OCI-LY7 (cell line): ENCODE measurements around the gene ZFAND2B. TPM values are rescaled to one million over a fixed set of nuclear protein-coding genes. Genes with fewer than 3 reads are reported as not detected.

Source experiments
- BruUV-seq: library from RNA; stranded (reverse); fragments of 400-500 nt; replicated peaks from 2 replicates; lab custom pipeline; 2021; lab: Mats Ljungman, UMichigan
- CTCF ChIA-PET: fragments of 300-600 bp; sonication (Branson Sonifier 250); formaldehyde crosslinking; loops from one replicate; lab custom pipeline; 2022; ENCODE audit warnings: antibody characterized with exemption; ENCODE audit not compliant: unreplicated experiment; lab: Charles Lee
- POLR2A ChIA-PET: fragments of 300-600 bp; sonication (Branson Sonifier 250); formaldehyde crosslinking; loops from one replicate; lab custom pipeline; 2022; ENCODE audit warnings: antibody characterized with exemption; lab: Charles Lee
- DNase-seq: peaks from one replicate; pipeline ENCODE4 v3.0.0-alpha.2; 2015; ENCODE audit warnings: low spot score
- H2AFZ ChIP-seq: fragments of 200-600 bp; sonication (generic), shearing (Covaris generic); 2 replicates; pipeline ENCODE4 v1.6.1; 2014; ENCODE audit warnings: mild to moderate bottlenecking, antibody characterized with exemption, low read length, moderate library complexity
- H3K27ac ChIP-seq: fragments of 200-600 bp; sonication (generic); 2 replicates; pipeline ENCODE4 v1.5.1; 2014; ENCODE audit warnings: mixed run types, low read depth, mild to moderate bottlenecking, moderate library complexity, low read length, inconsistent platforms; ENCODE audit not compliant: poor library complexity, severe bottlenecking
- H3K36me3 ChIP-seq: fragments of 200-600 bp; sonication (generic); 2 replicates; pipeline ENCODE4 v1.6.1; 2014; ENCODE audit warnings: mild to moderate bottlenecking, antibody characterized with exemption, low read length, moderate library complexity, mixed read lengths; ENCODE audit not compliant: insufficient read depth
- H3K4me1 ChIP-seq: fragments of 200-600 bp; sonication (generic); 2 replicates; pipeline ENCODE4 v1.5.1; 2014; ENCODE audit warnings: mild to moderate bottlenecking, low read length; ENCODE audit not compliant: insufficient read depth, poor library complexity, severe bottlenecking
- H3K4me2 ChIP-seq: fragments of 200-600 bp; sonication (generic); 2 replicates; pipeline ENCODE4 v1.6.1; 2014; ENCODE audit warnings: mild to moderate bottlenecking, low read length
- H3K4me3 ChIP-seq: fragments of 200-600 bp; sonication (generic); 2 replicates; pipeline ENCODE4 v1.5.1; 2014; ENCODE audit warnings: mild to moderate bottlenecking, low read depth, low read length; ENCODE audit not compliant: poor library complexity, severe bottlenecking
- H3K79me2 ChIP-seq: fragments of 200-600 bp; sonication (generic); 2 replicates; pipeline ENCODE4 v1.6.1; 2016; ENCODE audit warnings: low read depth, mild to moderate bottlenecking, low read length, moderate library complexity, mixed read lengths; ENCODE audit not compliant: insufficient read depth
- H3K9me2 ChIP-seq: fragments of 200-600 bp; sonication (generic); 2 replicates; pipeline ENCODE4 v1.6.1; 2016; ENCODE audit warnings: mild to moderate bottlenecking, low read length, mixed read lengths; ENCODE audit not compliant: insufficient read depth
- H3K9me3 ChIP-seq: fragments of 200-600 bp; sonication (generic); 2 replicates; pipeline ENCODE4 v1.6.1; 2014; ENCODE audit warnings: mild to moderate bottlenecking, mixed run types, low read length, mixed read lengths
- H4K20me1 ChIP-seq: fragments of 200-600 bp; sonication (generic); 2 replicates; pipeline ENCODE4 v1.6.1; 2014; ENCODE audit warnings: mild to moderate bottlenecking, antibody characterized with exemption, low read length, moderate library complexity, mixed read lengths; ENCODE audit not compliant: insufficient read depth
- EZH2phosphoT487 ChIP-seq: fragments of 200-600 bp; sonication (generic); IDR thresholded peaks from 2 replicates; pipeline ENCODE4 v1.6.1; 2018; ENCODE audit warnings: low read depth, borderline replicate concordance, mild to moderate bottlenecking, mixed run types, antibody characterized with exemption, low read length, moderate library complexity, mixed read lengths
- intact Hi-C: fragments of 100-400 bp; cut with micrococcal nuclease; formaldehyde crosslinking; loops from one replicate; pipeline ENCODE4 v1.10.0; 2022; ENCODE audit not compliant: unreplicated experiment
- total RNA-seq, 2 experiments: library from RNA; depleted of rRNA in 1 of 2; stranded (reverse); fragments of >200 nt in 1 of 2; shearing (Covaris generic) in 1 of 2; gene quantifications; 2 replicates each; pipeline ENCODE4 v1.2.3, GENCODE V29; 2014 to 2022
- TF ChIP-seq, protein P1 (sequence below): fragments of 200-600 bp; sonication (generic); conservative IDR thresholded peaks from 2 replicates; pipeline ENCODE4 v1.5.1; 2014; ENCODE audit warnings: mild to moderate bottlenecking, antibody characterized with exemption, low read length, moderate library complexity, mixed read lengths

The ZFAND2B gene
- total RNA-seq, 2 experiments from 2014 or later, result 35.9 to 51.6 TPM

DNA sequence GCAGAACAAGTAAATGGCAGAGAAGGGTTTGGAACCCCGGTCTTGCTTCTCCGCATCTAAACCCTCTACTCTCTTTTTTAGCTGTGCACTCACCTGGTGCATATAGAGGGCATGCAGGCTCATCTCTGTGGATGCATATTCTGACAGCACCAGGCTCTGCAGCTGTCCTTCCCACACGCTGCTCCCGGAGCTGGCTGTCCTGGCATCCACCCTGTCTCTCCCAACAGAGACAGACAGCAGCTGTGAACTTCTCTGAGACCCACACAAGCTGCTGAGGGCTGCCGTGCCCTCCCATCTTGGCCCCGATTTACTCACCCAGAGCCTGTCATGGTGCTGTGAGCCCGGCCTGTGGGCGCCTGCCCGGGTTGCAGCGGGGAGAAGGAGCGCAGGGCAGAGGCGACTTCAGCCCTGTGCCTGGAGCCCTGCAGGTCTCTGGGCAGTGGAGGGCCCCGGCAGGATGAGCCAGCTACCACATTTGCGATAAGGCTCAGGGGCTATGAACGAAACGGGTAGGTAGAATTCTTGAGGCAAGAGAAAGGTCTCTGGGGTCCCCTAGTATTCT is 15.5 kb downstream of the ZFAND2B start:
- Histone ChIP-seq H3K4me1 (peaks cover 10% of the 10 kb centered on the region), H3K9me3 (no peaks in the 10 kb centered on the region), H3K79me2 (no peaks in the 10 kb centered on the region), H3K9me2 (no peaks in the 10 kb centered on the region), H3K4me2 (no peak overlapping the region), H4K20me1 (no peaks in the 10 kb centered on the region), H3K36me3 (peaks cover 60% of the 10 kb centered on the region), H3K27ac (no peak overlapping the region), H2AFZ (no peak overlapping the region), H3K4me3 (no peak overlapping the region)
- ChIA-PET POLR2A (no interaction called here), CTCF (no interaction called here)
- intact Hi-C loops, result no loop called here
- DNase-seq, result no peak
- no peak for TF ChIP-seq EZH2phosphoT487
- TF ChIP-seq, protein P1, sequence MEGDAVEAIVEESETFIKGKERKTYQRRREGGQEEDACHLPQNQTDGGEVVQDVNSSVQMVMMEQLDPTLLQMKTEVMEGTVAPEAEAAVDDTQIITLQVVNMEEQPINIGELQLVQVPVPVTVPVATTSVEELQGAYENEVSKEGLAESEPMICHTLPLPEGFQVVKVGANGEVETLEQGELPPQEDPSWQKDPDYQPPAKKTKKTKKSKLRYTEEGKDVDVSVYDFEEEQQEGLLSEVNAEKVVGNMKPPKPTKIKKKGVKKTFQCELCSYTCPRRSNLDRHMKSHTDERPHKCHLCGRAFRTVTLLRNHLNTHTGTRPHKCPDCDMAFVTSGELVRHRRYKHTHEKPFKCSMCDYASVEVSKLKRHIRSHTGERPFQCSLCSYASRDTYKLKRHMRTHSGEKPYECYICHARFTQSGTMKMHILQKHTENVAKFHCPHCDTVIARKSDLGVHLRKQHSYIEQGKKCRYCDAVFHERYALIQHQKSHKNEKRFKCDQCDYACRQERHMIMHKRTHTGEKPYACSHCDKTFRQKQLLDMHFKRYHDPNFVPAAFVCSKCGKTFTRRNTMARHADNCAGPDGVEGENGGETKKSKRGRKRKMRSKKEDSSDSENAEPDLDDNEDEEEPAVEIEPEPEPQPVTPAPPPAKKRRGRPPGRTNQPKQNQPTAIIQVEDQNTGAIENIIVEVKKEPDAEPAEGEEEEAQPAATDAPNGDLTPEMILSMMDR, result no peak
- BruUV-seq, result no TSS peak

DNA sequence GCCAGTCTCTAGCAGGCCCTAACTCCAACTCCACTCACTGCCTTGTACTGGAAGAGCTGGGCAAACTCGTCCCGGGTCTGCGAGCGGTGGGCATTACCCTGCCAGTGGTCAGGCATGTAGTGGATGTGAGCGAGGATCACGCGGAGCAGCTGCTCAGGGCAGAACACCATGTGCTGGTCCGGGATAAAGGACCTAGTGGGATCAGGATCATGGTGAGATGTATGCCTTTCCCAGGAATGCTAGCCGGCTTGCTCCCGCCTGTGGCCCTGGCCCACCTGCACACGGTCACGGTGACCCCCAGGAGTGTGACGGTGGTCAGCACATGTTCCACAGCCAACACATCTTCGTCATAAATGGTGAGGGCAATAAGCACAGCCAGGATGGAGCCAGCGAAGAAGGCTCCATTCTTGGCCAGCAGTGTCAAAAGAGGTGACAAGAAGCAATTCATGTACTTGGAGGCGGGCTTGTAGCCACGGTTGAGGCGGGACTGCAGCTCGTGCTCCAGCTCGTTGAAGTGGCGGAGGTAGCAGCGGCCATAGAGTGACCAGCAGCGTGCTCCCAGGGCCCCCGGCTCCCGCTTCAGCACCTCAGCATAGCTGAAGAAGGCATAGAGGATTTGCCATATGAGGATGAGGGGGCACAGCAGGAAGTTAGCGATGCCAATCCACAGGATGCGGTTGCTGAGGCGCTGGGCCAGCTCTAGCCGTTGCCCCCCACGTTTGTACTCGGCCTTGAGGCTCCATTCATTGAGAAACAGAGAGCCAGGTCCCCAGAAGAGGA is 17.4 kb downstream of the ZFAND2B start:
- no TSS peak for BruUV-seq
- no peaks in the 10 kb centered on the region for H3K9me2 ChIP-seq
- H3K9me3 ChIP-seq, result no peaks in the 10 kb centered on the region
- TF ChIP-seq, protein P1, result no peak
- no peak for TF ChIP-seq EZH2phosphoT487
- H4K20me1 ChIP-seq, result no peaks in the 10 kb centered on the region
- ChIA-PET POLR2A (no interaction called here), CTCF (no interaction called here)
- H3K79me2 ChIP-seq, result no peaks in the 10 kb centered on the region; the same call in 1 of the 2 replicates
- H3K4me3 ChIP-seq, result no peak overlapping the region
- peaks cover 8% of the 10 kb centered on the region for H3K4me1 ChIP-seq
- no peak for DNase-seq
- no peak overlapping the region for H3K27ac ChIP-seq
- no peak overlapping the region for H2AFZ ChIP-seq
- H3K36me3 ChIP-seq, result peaks cover 61% of the 10 kb centered on the region
- no peak overlapping the region for H3K4me2 ChIP-seq
- intact Hi-C loops, result no loop called here

DNA sequence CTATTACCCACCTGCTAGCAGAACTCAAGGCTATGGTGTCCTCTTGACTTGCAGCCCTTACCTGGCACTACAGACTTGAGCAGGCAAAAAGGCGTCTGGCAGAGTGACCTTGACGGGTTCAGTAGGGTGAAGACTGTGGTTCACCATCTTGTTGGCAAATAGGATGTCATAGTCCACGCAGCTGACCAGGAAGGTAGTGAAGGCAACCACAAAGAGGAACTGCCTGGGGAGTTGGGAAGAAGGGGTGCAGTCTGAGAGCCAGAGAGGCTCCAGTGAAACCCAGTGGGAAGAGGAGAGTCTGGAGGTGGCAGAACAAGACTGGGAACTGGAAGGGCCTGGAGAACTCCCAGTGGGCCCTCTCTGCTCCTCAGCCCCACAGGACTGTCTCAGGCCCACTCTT is 18.8 kb downstream of the ZFAND2B start:
- CTCF ChIA-PET, result no interaction called here
- Histone ChIP-seq H3K4me1 (peaks cover 8% of the 10 kb centered on the region), H3K9me3 (no peaks in the 10 kb centered on the region), H3K79me2 (no peaks in the 10 kb centered on the region; the same call in 1 of the 2 replicates), H4K20me1 (no peaks in the 10 kb centered on the region), H2AFZ (no peak overlapping the region), H3K4me3 (no peak overlapping the region), H3K9me2 (no peaks in the 10 kb centered on the region), H3K4me2 (no peak overlapping the region), H3K36me3 (peaks cover 58% of the 10 kb centered on the region), H3K27ac (no peak overlapping the region)
- POLR2A ChIA-PET, result no interaction called here
- BruUV-seq, result no TSS peak
- DNase-seq, result no peak
- intact Hi-C loops, result no loop called here
- TF ChIP-seq EZH2phosphoT487, result no peak
- TF ChIP-seq, protein P1, result no peak
